H9 (cell line): ENCODE results near the gene PAM. TPM values are rescaled to one million over a fixed set of nuclear protein-coding genes. Genes with fewer than 3 reads are reported as not detected.

Source experiments
- DNase-seq: peaks from one replicate; pipeline ENCODE4 v3.0.0-alpha.2; 2017
- H2AFZ ChIP-seq: one replicate; pipeline ENCODE4 v1.6.1; 2013; ENCODE audit warnings: mild to moderate bottlenecking, low read length, control low read depth, moderate library complexity
- H2AK5ac ChIP-seq: 2 replicates; pipeline ENCODE4 v1.6.1; 2013; ENCODE audit warnings: low read length, control low read depth, mixed read lengths; ENCODE audit not compliant: insufficient read length
- H2BK120ac ChIP-seq: one replicate; pipeline ENCODE4 v1.6.1; 2013; ENCODE audit warnings: low read depth, mild to moderate bottlenecking, low read length, control low read depth, inconsistent platforms; ENCODE audit not compliant: poor library complexity, severe bottlenecking
- H2BK12ac ChIP-seq: 2 replicates; pipeline ENCODE4 v1.6.1; 2013; ENCODE audit warnings: low read length, control low read depth, mixed read lengths, low read depth; ENCODE audit not compliant: insufficient read length
- H2BK15ac ChIP-seq: 2 replicates; pipeline ENCODE4 v1.6.1; 2013; ENCODE audit warnings: low read depth, low read length, control low read depth
- H2BK20ac ChIP-seq: one replicate; pipeline ENCODE4 v1.6.1; 2013; ENCODE audit warnings: low read depth, mild to moderate bottlenecking, low read length, control low read depth, inconsistent platforms; ENCODE audit not compliant: poor library complexity, severe bottlenecking
- H2BK5ac ChIP-seq: 2 replicates; pipeline ENCODE4 v1.6.1; 2013; ENCODE audit warnings: low read length, control low read depth, mixed read lengths; ENCODE audit not compliant: insufficient read length
- H3K14ac ChIP-seq: 2 replicates; pipeline ENCODE4 v1.6.1; 2013; ENCODE audit warnings: low read length, control low read depth; ENCODE audit not compliant: insufficient read depth
- H3K18ac ChIP-seq: 2 replicates; pipeline ENCODE4 v1.6.1; 2013; ENCODE audit warnings: low read depth, mild to moderate bottlenecking, mixed read lengths, low read length, control low read depth; ENCODE audit not compliant: insufficient read length
- H3K23ac ChIP-seq: 2 replicates; pipeline ENCODE4 v1.6.1; 2013; ENCODE audit warnings: low read length, control low read depth, mixed read lengths, low read depth; ENCODE audit not compliant: insufficient read length
- H3K23me2 ChIP-seq: 2 replicates; pipeline ENCODE4 v1.6.1; 2013; ENCODE audit warnings: low read depth, mild to moderate bottlenecking, mixed read lengths, low read length, control low read depth; ENCODE audit not compliant: insufficient read length, poor library complexity, severe bottlenecking
- H3K27ac ChIP-seq: 2 replicates; pipeline ENCODE4 v1.5.1; 2013; ENCODE audit warnings: low read length, control low read depth, mixed read lengths, low read depth; ENCODE audit not compliant: insufficient read length
- H3K27me3 ChIP-seq: 2 replicates; pipeline ENCODE4 v1.6.1; 2013; ENCODE audit warnings: low read length, control low read depth, inconsistent platforms; ENCODE audit not compliant: insufficient read depth
- H3K4ac ChIP-seq: 2 replicates; pipeline ENCODE4 v1.6.1; 2013; ENCODE audit warnings: low read depth, mild to moderate bottlenecking, control low read depth, inconsistent platforms, low read length, moderate library complexity
- H3K4me1 ChIP-seq: 2 replicates; pipeline ENCODE4 v1.6.1; 2013; ENCODE audit warnings: low read length, control low read depth, inconsistent platforms; ENCODE audit not compliant: insufficient read depth
- H3K4me2 ChIP-seq: 2 replicates; pipeline ENCODE4 v1.6.1; 2013; ENCODE audit warnings: low read length, control low read depth, mixed read lengths; ENCODE audit not compliant: insufficient read length, insufficient read depth
- H3K56ac ChIP-seq: 2 replicates; pipeline ENCODE4 v1.6.1; 2013; ENCODE audit warnings: low read depth, mild to moderate bottlenecking, mixed read lengths, low read length, control low read depth; ENCODE audit not compliant: insufficient read length
- H3K79me1 ChIP-seq: 2 replicates; pipeline ENCODE4 v1.6.1; 2013; ENCODE audit warnings: low read depth, mild to moderate bottlenecking, moderate library complexity, low read length, control low read depth, inconsistent platforms; ENCODE audit not compliant: insufficient read depth, poor library complexity, severe bottlenecking
- H3K79me2 ChIP-seq: 2 replicates; pipeline ENCODE4 v1.6.1; 2013; ENCODE audit warnings: low read length, control low read depth, inconsistent platforms; ENCODE audit not compliant: insufficient read depth
- H3K9ac ChIP-seq: 2 replicates; pipeline ENCODE4 v1.6.1; 2013; ENCODE audit warnings: low read length, control low read depth, mixed read lengths; ENCODE audit not compliant: insufficient read length; ENCODE audit errors: extremely low read depth
- H3K9me3 ChIP-seq: one replicate; pipeline ENCODE4 v1.6.1; 2013; ENCODE audit warnings: low read depth, low read length, inconsistent platforms; ENCODE audit not compliant: control insufficient read depth
- H3T11ph ChIP-seq: one replicate; pipeline ENCODE4 v1.6.1; 2013; ENCODE audit warnings: mild to moderate bottlenecking, low read length, control low read depth, inconsistent platforms
- H4K20me1 ChIP-seq: one replicate; pipeline ENCODE4 v1.6.1; 2013; ENCODE audit not compliant: control insufficient read depth, insufficient read length, insufficient read depth
- H4K5ac ChIP-seq: 2 replicates; pipeline ENCODE4 v1.6.1; 2013; ENCODE audit warnings: low read depth, mild to moderate bottlenecking, mixed read lengths, low read length, control low read depth; ENCODE audit not compliant: insufficient read length
- H4K8ac ChIP-seq: replicated peaks from 2 replicates; pipeline ENCODE4 v1.6.1; 2013; ENCODE audit warnings: low read length, control low read depth, mixed read lengths, low read depth; ENCODE audit not compliant: insufficient read length
- H4K91ac ChIP-seq: 2 replicates; pipeline ENCODE4 v1.6.1; 2013; ENCODE audit warnings: low read depth, mild to moderate bottlenecking, moderate library complexity, mixed read lengths, low read length, control low read depth; ENCODE audit not compliant: insufficient read length
- H3K27ac Mint-ChIP-seq, 3 experiments: 2 replicates in 2 of 3; 3 replicates in 1 of 3; pipeline ENCODE4 v1.8.0; 2020 to 2021; ENCODE audit warnings: mixed read lengths in 3 of 3, mild to moderate bottlenecking in 1 of 3, moderate library complexity in 1 of 3
- H3K27me3 Mint-ChIP-seq: 2 replicates; pipeline ENCODE4 v1.8.0; 2021; ENCODE audit warnings: low read depth, mild to moderate bottlenecking, moderate library complexity, mixed read lengths
- H3K36me3 Mint-ChIP-seq, 3 experiments: 2 replicates in 2 of 3; 3 replicates in 1 of 3; pipeline ENCODE4 v1.8.0; 2020 to 2021; ENCODE audit warnings: low read depth in 3 of 3, mixed read lengths in 3 of 3; ENCODE audit not compliant: insufficient read depth in 1 of 3
- H3K4me1 Mint-ChIP-seq, 2 experiments: 2 replicates each; pipeline ENCODE4 v1.8.0; 2020; ENCODE audit warnings: mixed read lengths in 2 of 2
- H3K4me3 Mint-ChIP-seq, 2 experiments: 2 replicates in 1 of 2; 3 replicates in 1 of 2; pipeline ENCODE4 v1.8.0; 2020 to 2021; ENCODE audit warnings: mild to moderate bottlenecking in 2 of 2, mixed read lengths in 2 of 2, moderate library complexity in 1 of 2
- H3K9me3 Mint-ChIP-seq, 2 experiments: 2 replicates in 1 of 2; 3 replicates in 1 of 2; pipeline ENCODE4 v1.8.0; 2020; ENCODE audit warnings: mild to moderate bottlenecking in 2 of 2, mixed read lengths in 2 of 2, moderate library complexity in 1 of 2
- CTCF ChIP-seq: fragments of 200-600 bp; sonication (generic); conservative IDR thresholded peaks from 3 replicates; pipeline ENCODE4 v1.8.0; 2021; ENCODE audit warnings: antibody characterized with exemption, mild to moderate bottlenecking
- WGBS: extraction: QIAGEN DNeasy Blood & Tissue Kit; methylation state at CpG from one replicate; pipeline ENCODE4 v1.1.7; 2013; ENCODE audit warnings: missing lambda C conversion rate, low lambda C conversion rate, mixed read lengths; ENCODE audit not compliant: insufficient read length; ENCODE audit errors: extremely low coverage; 5-methylcytosine and 5-hydroxymethylcytosine counted together
- total RNA-seq: library from RNA; stranded (reverse); gene quantifications from 2 replicates; pipeline ENCODE4 v1.2.1, GENCODE V29; 2021

Gene PAM
- total RNA-seq, 1 experiment from 2014 or later = 31.5 TPM

GRCh38 chr5:102802708-102803458 is 47.8 kb downstream of the PAM start:
- Histone ChIP-seq H2AFZ (no peak overlapping the region), H3K14ac (no peak overlapping the region), H2BK20ac (no peak overlapping the region), H3K4ac (no peak overlapping the region), H2BK120ac (no peak overlapping the region), H2AK5ac (no peak overlapping the region), H4K8ac (no peak overlapping the region), H3K9ac (no peak overlapping the region), H3K18ac (no peak overlapping the region), H3K27ac (no peak overlapping the region), H4K5ac (no peak overlapping the region), H3K23me2 (no peaks in the 10 kb centered on the region), H3K79me2 (no peaks in the 10 kb centered on the region), H3T11ph (no peak overlapping the region), H3K79me1 (no peaks in the 10 kb centered on the region), H3K23ac (no peak overlapping the region), H3K4me1 (no peaks in the 10 kb centered on the region; the same call in 1 of the 2 replicates), H3K9me3 (no peaks in the 10 kb centered on the region), H3K56ac (no peak overlapping the region), H3K27me3 (no peaks in the 10 kb centered on the region), H4K20me1 (no peaks in the 10 kb centered on the region), H3K4me2 (no peak overlapping the region), H2BK5ac (no peak overlapping the region), H4K91ac (no peak overlapping the region), H2BK12ac (no peak overlapping the region), H2BK15ac (no peak overlapping the region)
- H3K36me3 Mint-ChIP-seq = peaks cover 0 to 3% (median 0%) of the 10 kb centered on the region in 3 experiments; a peak in 3 of 7 replicates
- no peaks in the 10 kb centered on the region for H3K27me3 Mint-ChIP-seq
- H3K4me3 Mint-ChIP-seq = no peak overlapping the region
- H3K27ac Mint-ChIP-seq = peak overlapping the region in 2 of 3 experiments; percentile 4 to 14; a peak in 3 of 7 replicates
- no peak for DNase-seq
- no CpG with 5 or more reads among the region's 6 CpGs for WGBS
- H3K4me1 Mint-ChIP-seq = peaks cover 50 to 70% of the 10 kb centered on the region in 2 experiments
- TF ChIP-seq CTCF = no peak
- H3K9me3 Mint-ChIP-seq = no peaks in the 10 kb centered on the region
